Measurements from ENCODE around the gene ADAP1. TPM values are rescaled to one million over a fixed set of nuclear protein-coding genes. Genes with fewer than 3 reads are reported as not detected.
A peak's percentile ranks its signal among the peaks of the same experiment; 100 is the strongest.

Gene ADAP1
- total and polyA plus RNA-seq, 2 donors from 2014 or later: 36.4 to 48.2 TPM

GRCh38 chr7:923108-924041 is 31.1 kb downstream of the ADAP1 start:
- DNase-seq: peak; percentile 77 to 87 (median 78)
- no peaks in the 10 kb centered on the region for H3K36me3 ChIP-seq (ENCODE audit: control insufficient read depth in 2 of 3, insufficient read depth in 3 of 3, low read length in 3 of 3)
- H3K4me1 ChIP-seq (ENCODE audit: control insufficient read depth in 2 of 3, insufficient read depth in 2 of 3, low read depth in 1 of 3, low read length in 3 of 3): peaks cover 0 to 5% (median 0%) of the 10 kb centered on the region in 3 donors
- TF ChIP-seq, protein P1, sequence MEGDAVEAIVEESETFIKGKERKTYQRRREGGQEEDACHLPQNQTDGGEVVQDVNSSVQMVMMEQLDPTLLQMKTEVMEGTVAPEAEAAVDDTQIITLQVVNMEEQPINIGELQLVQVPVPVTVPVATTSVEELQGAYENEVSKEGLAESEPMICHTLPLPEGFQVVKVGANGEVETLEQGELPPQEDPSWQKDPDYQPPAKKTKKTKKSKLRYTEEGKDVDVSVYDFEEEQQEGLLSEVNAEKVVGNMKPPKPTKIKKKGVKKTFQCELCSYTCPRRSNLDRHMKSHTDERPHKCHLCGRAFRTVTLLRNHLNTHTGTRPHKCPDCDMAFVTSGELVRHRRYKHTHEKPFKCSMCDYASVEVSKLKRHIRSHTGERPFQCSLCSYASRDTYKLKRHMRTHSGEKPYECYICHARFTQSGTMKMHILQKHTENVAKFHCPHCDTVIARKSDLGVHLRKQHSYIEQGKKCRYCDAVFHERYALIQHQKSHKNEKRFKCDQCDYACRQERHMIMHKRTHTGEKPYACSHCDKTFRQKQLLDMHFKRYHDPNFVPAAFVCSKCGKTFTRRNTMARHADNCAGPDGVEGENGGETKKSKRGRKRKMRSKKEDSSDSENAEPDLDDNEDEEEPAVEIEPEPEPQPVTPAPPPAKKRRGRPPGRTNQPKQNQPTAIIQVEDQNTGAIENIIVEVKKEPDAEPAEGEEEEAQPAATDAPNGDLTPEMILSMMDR (IDR thresholded peaks at IDR 0.05; ENCODE audit: borderline replicate concordance, extremely low read depth, insufficient read depth): no peak
- H3K9me3 ChIP-seq (ENCODE audit: control insufficient read depth in 2 of 3, insufficient read depth in 1 of 3, low read length in 3 of 3): no peaks in the 10 kb centered on the region
- H3K4me3 ChIP-seq (ENCODE audit: low read length in 3 of 3): no peak overlapping the region
- intact Hi-C loops (cut with DNase I): no loop called here
- no peak for FAIRE-seq
- no peak overlapping the region for H3K9ac ChIP-seq (ENCODE audit: low read length in 3 of 3)
- H3K27me3 ChIP-seq (ENCODE audit: control insufficient read depth, insufficient read depth, low read length): no peaks in the 10 kb centered on the region
- peak overlapping the region in 1 of 2 donors; percentile 47 for H3K27ac ChIP-seq (ENCODE audit: low read depth in 2 of 2, low read length in 2 of 2)

- intact Hi-C loops (cut with DNase I): no loop called here
- H3K27me3 ChIP-seq (ENCODE audit: control insufficient read depth, insufficient read depth, low read length): no peaks in the 10 kb centered on the region
- no peak for FAIRE-seq
- peaks cover 0 to 5% (median 0%) of the 10 kb centered on the region in 3 donors for H3K4me1 ChIP-seq (ENCODE audit: control insufficient read depth in 2 of 3, insufficient read depth in 2 of 3, low read depth in 1 of 3, low read length in 3 of 3)
- H3K9me3 ChIP-seq (ENCODE audit: control insufficient read depth in 2 of 3, insufficient read depth in 1 of 3, low read length in 3 of 3): no peaks in the 10 kb centered on the region
- H3K4me3 ChIP-seq (ENCODE audit: low read length in 3 of 3): no peak overlapping the region
- H3K9ac ChIP-seq (ENCODE audit: low read length in 3 of 3): no peak overlapping the region
- peak in 2 of 5 donors; percentile 55 to 71 for DNase-seq
- TF ChIP-seq, protein P1 (IDR thresholded peaks at IDR 0.05; ENCODE audit: borderline replicate concordance, extremely low read depth, insufficient read depth): no peak
- no peak overlapping the region for H3K27ac ChIP-seq (ENCODE audit: low read depth in 2 of 2, low read length in 2 of 2)
- H3K36me3 ChIP-seq (ENCODE audit: control insufficient read depth in 2 of 3, insufficient read depth in 3 of 3, low read length in 3 of 3): no peaks in the 10 kb centered on the region
Measured at GRCh38 chr7:922334-923107, 32.0 kb downstream of the ADAP1 start.

DNA sequence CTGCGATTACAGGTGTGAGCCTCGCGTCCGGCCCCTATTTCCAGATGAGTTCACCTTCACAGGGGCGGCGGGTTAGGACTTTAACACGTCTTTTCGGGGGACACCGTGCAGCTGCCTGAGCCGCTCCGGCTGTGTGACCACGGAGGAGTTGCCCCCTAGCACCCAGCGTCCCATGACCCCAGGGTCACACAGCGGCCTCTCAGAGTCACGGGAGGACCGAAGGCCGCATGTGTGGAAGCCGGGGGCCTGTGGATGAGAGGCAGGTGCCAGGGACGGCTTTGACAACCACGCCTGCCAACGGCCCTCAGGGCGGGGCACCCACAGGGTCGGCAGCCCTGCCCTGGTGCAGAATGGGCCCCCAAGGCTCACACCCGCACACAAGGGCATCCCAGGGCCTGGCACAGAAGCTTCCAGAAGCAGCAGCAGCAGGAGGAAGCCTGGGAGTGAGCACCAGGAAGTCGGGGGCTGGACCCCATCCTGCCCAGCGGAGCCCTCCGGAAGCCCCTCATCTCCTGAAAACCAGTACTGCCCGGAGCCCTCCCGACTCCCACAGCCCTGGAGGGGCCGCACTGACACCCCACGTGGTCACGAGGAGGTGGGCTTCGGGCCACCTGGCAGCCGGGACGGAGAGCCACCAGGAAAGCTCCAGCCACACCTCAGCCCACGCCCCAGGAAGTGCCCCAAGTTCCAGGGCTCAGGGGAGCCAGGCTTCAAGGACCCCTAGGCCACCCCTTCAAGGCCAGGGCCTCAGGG is 32.7 kb downstream of the ADAP1 start:
- no peaks in the 10 kb centered on the region for H3K27me3 ChIP-seq (ENCODE audit: control insufficient read depth, insufficient read depth, low read length)
- TF ChIP-seq, protein P1 (IDR thresholded peaks at IDR 0.05; ENCODE audit: borderline replicate concordance, extremely low read depth, insufficient read depth): no peak
- DNase-seq: peak in 2 of 5 donors; percentile 55 to 69
- intact Hi-C loops (cut with DNase I): no loop called here
- H3K4me1 ChIP-seq (ENCODE audit: control insufficient read depth in 2 of 3, insufficient read depth in 2 of 3, low read depth in 1 of 3, low read length in 3 of 3): peaks cover 0 to 5% (median 0%) of the 10 kb centered on the region in 3 donors
- FAIRE-seq: no peak
- no peaks in the 10 kb centered on the region for H3K9me3 ChIP-seq (ENCODE audit: control insufficient read depth in 2 of 3, insufficient read depth in 1 of 3, low read length in 3 of 3)
- no peak overlapping the region for H3K9ac ChIP-seq (ENCODE audit: low read length in 3 of 3)
- no peak overlapping the region for H3K27ac ChIP-seq (ENCODE audit: low read depth in 2 of 2, low read length in 2 of 2)
- no peak overlapping the region for H3K4me3 ChIP-seq (ENCODE audit: low read length in 3 of 3)
- no peaks in the 10 kb centered on the region for H3K36me3 ChIP-seq (ENCODE audit: control insufficient read depth in 2 of 3, insufficient read depth in 3 of 3, low read length in 3 of 3)
